ENCODE data around the gene DNAH5.

DNAH5 gene

GRCh38 chr5:13700626-13701025 lies 243.9 kb downstream of the DNAH5 start:
- no peak for DNase-seq

GRCh38 chr5:13698885-13699284 lies 245.6 kb downstream of the DNAH5 start:
- DNase-seq: no peak

GRCh38 chr5:13695076-13695712 lies 249.3 kb downstream of the DNAH5 start:
- DNase-seq: no peak

GRCh38 chr5:13692172-13692571 lies 252.3 kb downstream of the DNAH5 start:
- DNase-seq: no peak

GRCh38 chr5:13676531-13676930 lies 268.0 kb downstream of the DNAH5 start:
- no peak for DNase-seq

GRCh38 chr5:13674391-13674790 lies 270.1 kb downstream of the DNAH5 start:
- no peak for DNase-seq

GRCh38 chr5:13673511-13673910 lies 271.0 kb downstream of the DNAH5 start:
- no peak for DNase-seq

GRCh38 chr5:13664377-13664776 lies 280.1 kb downstream of the DNAH5 start:
- DNase-seq: no peak

- no peak for DNase-seq
Measured at GRCh38 chr5:13662626-13663025, 281.9 kb downstream of the DNAH5 start.

GRCh38 chr5:13661272-13661671 lies 283.2 kb downstream of the DNAH5 start:
- no peak for DNase-seq

GRCh38 chr5:13660072-13660471 lies 284.4 kb downstream of the DNAH5 start:
- DNase-seq: no peak

GRCh38 chr5:13659391-13659790 lies 285.1 kb downstream of the DNAH5 start:
- no peak for DNase-seq

- no peak for DNase-seq
Measured at GRCh38 chr5:13658761-13659160, 285.7 kb downstream of the DNAH5 start.

- DNase-seq: no peak
Measured at GRCh38 chr5:13658152-13658551, 286.3 kb downstream of the DNAH5 start.

GRCh38 chr5:13653709-13654108 lies 290.8 kb downstream of the DNAH5 start:
- DNase-seq: no peak

- DNase-seq: no peak
Measured at GRCh38 chr5:13649656-13650055, 294.8 kb downstream of the DNAH5 start.

GRCh38 chr5:13648822-13649221 lies 295.7 kb downstream of the DNAH5 start:
- no peak for DNase-seq

GRCh38 chr5:13643734-13644133 lies 300.8 kb downstream of the DNAH5 start:
- no peak for DNase-seq

GRCh38 chr5:13643196-13643595 lies 301.3 kb downstream of the DNAH5 start:
- DNase-seq: no peak
